H9 (cell line): ENCODE data around the gene EIF3D. TPM values are rescaled to one million over a fixed set of nuclear protein-coding genes. Genes with fewer than 3 reads are reported as not detected.

Experiments
- DNase-seq: peaks from one replicate; pipeline ENCODE4 v3.0.0-alpha.2; 2017
- H2AFZ ChIP-seq: one replicate; pipeline ENCODE4 v1.6.1; 2013; ENCODE audit warnings: mild to moderate bottlenecking, low read length, control low read depth, moderate library complexity
- H2AK5ac ChIP-seq: 2 replicates; pipeline ENCODE4 v1.6.1; 2013; ENCODE audit warnings: low read length, control low read depth, mixed read lengths; ENCODE audit not compliant: insufficient read length
- H2BK120ac ChIP-seq: one replicate; pipeline ENCODE4 v1.6.1; 2013; ENCODE audit warnings: low read depth, mild to moderate bottlenecking, low read length, control low read depth, inconsistent platforms; ENCODE audit not compliant: poor library complexity, severe bottlenecking
- H2BK12ac ChIP-seq: 2 replicates; pipeline ENCODE4 v1.6.1; 2013; ENCODE audit warnings: low read length, control low read depth, mixed read lengths, low read depth; ENCODE audit not compliant: insufficient read length
- H2BK15ac ChIP-seq: 2 replicates; pipeline ENCODE4 v1.6.1; 2013; ENCODE audit warnings: low read depth, low read length, control low read depth
- H2BK20ac ChIP-seq: one replicate; pipeline ENCODE4 v1.6.1; 2013; ENCODE audit warnings: low read depth, mild to moderate bottlenecking, low read length, control low read depth, inconsistent platforms; ENCODE audit not compliant: poor library complexity, severe bottlenecking
- H2BK5ac ChIP-seq: 2 replicates; pipeline ENCODE4 v1.6.1; 2013; ENCODE audit warnings: low read length, control low read depth, mixed read lengths; ENCODE audit not compliant: insufficient read length
- H3K14ac ChIP-seq: 2 replicates; pipeline ENCODE4 v1.6.1; 2013; ENCODE audit warnings: low read length, control low read depth; ENCODE audit not compliant: insufficient read depth
- H3K18ac ChIP-seq: 2 replicates; pipeline ENCODE4 v1.6.1; 2013; ENCODE audit warnings: low read depth, mild to moderate bottlenecking, mixed read lengths, low read length, control low read depth; ENCODE audit not compliant: insufficient read length
- H3K23ac ChIP-seq: 2 replicates; pipeline ENCODE4 v1.6.1; 2013; ENCODE audit warnings: low read length, control low read depth, mixed read lengths, low read depth; ENCODE audit not compliant: insufficient read length
- H3K23me2 ChIP-seq: 2 replicates; pipeline ENCODE4 v1.6.1; 2013; ENCODE audit warnings: low read depth, mild to moderate bottlenecking, mixed read lengths, low read length, control low read depth; ENCODE audit not compliant: insufficient read length, poor library complexity, severe bottlenecking
- H3K27ac ChIP-seq: 2 replicates; pipeline ENCODE4 v1.5.1; 2013; ENCODE audit warnings: low read length, control low read depth, mixed read lengths, low read depth; ENCODE audit not compliant: insufficient read length
- H3K27me3 ChIP-seq: 2 replicates; pipeline ENCODE4 v1.6.1; 2013; ENCODE audit warnings: low read length, control low read depth, inconsistent platforms; ENCODE audit not compliant: insufficient read depth
- H3K4ac ChIP-seq: 2 replicates; pipeline ENCODE4 v1.6.1; 2013; ENCODE audit warnings: low read depth, mild to moderate bottlenecking, control low read depth, inconsistent platforms, low read length, moderate library complexity
- H3K4me1 ChIP-seq: 2 replicates; pipeline ENCODE4 v1.6.1; 2013; ENCODE audit warnings: low read length, control low read depth, inconsistent platforms; ENCODE audit not compliant: insufficient read depth
- H3K4me2 ChIP-seq: 2 replicates; pipeline ENCODE4 v1.6.1; 2013; ENCODE audit warnings: low read length, control low read depth, mixed read lengths; ENCODE audit not compliant: insufficient read length, insufficient read depth
- H3K56ac ChIP-seq: 2 replicates; pipeline ENCODE4 v1.6.1; 2013; ENCODE audit warnings: low read depth, mild to moderate bottlenecking, mixed read lengths, low read length, control low read depth; ENCODE audit not compliant: insufficient read length
- H3K79me1 ChIP-seq: 2 replicates; pipeline ENCODE4 v1.6.1; 2013; ENCODE audit warnings: low read depth, mild to moderate bottlenecking, moderate library complexity, low read length, control low read depth, inconsistent platforms; ENCODE audit not compliant: insufficient read depth, poor library complexity, severe bottlenecking
- H3K79me2 ChIP-seq: 2 replicates; pipeline ENCODE4 v1.6.1; 2013; ENCODE audit warnings: low read length, control low read depth, inconsistent platforms; ENCODE audit not compliant: insufficient read depth
- H3K9ac ChIP-seq: 2 replicates; pipeline ENCODE4 v1.6.1; 2013; ENCODE audit warnings: low read length, control low read depth, mixed read lengths; ENCODE audit not compliant: insufficient read length; ENCODE audit errors: extremely low read depth
- H3K9me3 ChIP-seq: one replicate; pipeline ENCODE4 v1.6.1; 2013; ENCODE audit warnings: low read depth, low read length, inconsistent platforms; ENCODE audit not compliant: control insufficient read depth
- H3T11ph ChIP-seq: one replicate; pipeline ENCODE4 v1.6.1; 2013; ENCODE audit warnings: mild to moderate bottlenecking, low read length, control low read depth, inconsistent platforms
- H4K20me1 ChIP-seq: one replicate; pipeline ENCODE4 v1.6.1; 2013; ENCODE audit not compliant: control insufficient read depth, insufficient read length, insufficient read depth
- H4K5ac ChIP-seq: 2 replicates; pipeline ENCODE4 v1.6.1; 2013; ENCODE audit warnings: low read depth, mild to moderate bottlenecking, mixed read lengths, low read length, control low read depth; ENCODE audit not compliant: insufficient read length
- H4K8ac ChIP-seq: replicated peaks from 2 replicates; pipeline ENCODE4 v1.6.1; 2013; ENCODE audit warnings: low read length, control low read depth, mixed read lengths, low read depth; ENCODE audit not compliant: insufficient read length
- H4K91ac ChIP-seq: 2 replicates; pipeline ENCODE4 v1.6.1; 2013; ENCODE audit warnings: low read depth, mild to moderate bottlenecking, moderate library complexity, mixed read lengths, low read length, control low read depth; ENCODE audit not compliant: insufficient read length
- H3K27ac Mint-ChIP-seq, 3 experiments: 2 replicates in 2 of 3; 3 replicates in 1 of 3; pipeline ENCODE4 v1.8.0; 2020 to 2021; ENCODE audit warnings: mixed read lengths in 3 of 3, mild to moderate bottlenecking in 1 of 3, moderate library complexity in 1 of 3
- H3K27me3 Mint-ChIP-seq: 2 replicates; pipeline ENCODE4 v1.8.0; 2021; ENCODE audit warnings: low read depth, mild to moderate bottlenecking, moderate library complexity, mixed read lengths
- H3K36me3 Mint-ChIP-seq, 3 experiments: 2 replicates in 2 of 3; 3 replicates in 1 of 3; pipeline ENCODE4 v1.8.0; 2020 to 2021; ENCODE audit warnings: low read depth in 3 of 3, mixed read lengths in 3 of 3; ENCODE audit not compliant: insufficient read depth in 1 of 3
- H3K4me1 Mint-ChIP-seq, 2 experiments: 2 replicates each; pipeline ENCODE4 v1.8.0; 2020; ENCODE audit warnings: mixed read lengths in 2 of 2
- H3K4me3 Mint-ChIP-seq, 2 experiments: 2 replicates in 1 of 2; 3 replicates in 1 of 2; pipeline ENCODE4 v1.8.0; 2020 to 2021; ENCODE audit warnings: mild to moderate bottlenecking in 2 of 2, mixed read lengths in 2 of 2, moderate library complexity in 1 of 2
- H3K9me3 Mint-ChIP-seq, 2 experiments: 2 replicates in 1 of 2; 3 replicates in 1 of 2; pipeline ENCODE4 v1.8.0; 2020; ENCODE audit warnings: mild to moderate bottlenecking in 2 of 2, mixed read lengths in 2 of 2, moderate library complexity in 1 of 2
- WGBS: extraction: QIAGEN DNeasy Blood & Tissue Kit; methylation state at CpG from one replicate; pipeline ENCODE4 v1.1.7; 2013; ENCODE audit warnings: missing lambda C conversion rate, low lambda C conversion rate, mixed read lengths; ENCODE audit not compliant: insufficient read length; ENCODE audit errors: extremely low coverage; 5-methylcytosine and 5-hydroxymethylcytosine counted together
- total RNA-seq: library from RNA; stranded (reverse); gene quantifications from 2 replicates; pipeline ENCODE4 v1.2.1, GENCODE V29; 2021
- TF ChIP-seq, protein P1 (sequence below): fragments of 200-600 bp; sonication (generic); conservative IDR thresholded peaks from 3 replicates; pipeline ENCODE4 v1.8.0; 2021; ENCODE audit warnings: antibody characterized with exemption, mild to moderate bottlenecking

Gene EIF3D
- total RNA-seq, 1 experiment from 2014 or later, result 198 TPM

DNA sequence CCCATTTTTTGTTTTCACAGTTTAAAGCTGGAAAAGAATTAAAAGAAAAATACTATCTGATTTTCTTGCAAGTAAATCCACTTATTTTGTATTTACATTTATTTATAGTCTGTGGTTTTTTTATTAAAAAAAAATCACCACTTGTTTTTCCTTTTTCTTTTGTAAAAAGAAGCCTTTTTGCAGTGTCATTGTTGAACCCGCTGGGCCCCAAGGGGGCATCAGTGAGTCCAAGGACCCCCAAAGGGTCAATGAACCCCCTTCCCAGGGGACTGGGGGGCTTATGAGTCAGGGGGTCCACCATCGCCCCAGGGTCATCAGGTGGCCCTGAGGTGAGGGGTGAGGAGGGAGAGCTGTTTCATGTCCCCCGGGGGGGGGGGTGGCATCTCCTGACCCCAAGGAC lies 34.0 kb upstream of the EIF3D start:
- Histone ChIP-seq H2AFZ (no peak overlapping the region), H3K14ac (peak overlapping the region; percentile 12; the same call in 1 of the 2 replicates), H3K79me1 (no peaks in the 10 kb centered on the region), H4K8ac (no peak overlapping the region), H2BK20ac (no peak overlapping the region), H2BK12ac (no peak overlapping the region), H4K5ac (no peak overlapping the region), H3K18ac (no peak overlapping the region), H3K27ac (no peak overlapping the region), H3K23ac (no peak overlapping the region), H2BK5ac (no peak overlapping the region), H4K20me1 (no peaks in the 10 kb centered on the region), H3K27me3 (no peaks in the 10 kb centered on the region), H3K4me2 (no peak overlapping the region), H3K9ac (no peak overlapping the region), H2BK15ac (no peak overlapping the region), H3K4me1 (peaks cover 12% of the 10 kb centered on the region; the same call in 1 of the 2 replicates), H2BK120ac (no peak overlapping the region), H4K91ac (no peak overlapping the region), H3K79me2 (no peaks in the 10 kb centered on the region), H3K23me2 (no peaks in the 10 kb centered on the region), H3K4ac (no peak overlapping the region), H3K56ac (no peak overlapping the region), H2AK5ac (no peak overlapping the region), H3T11ph (no peak overlapping the region), H3K9me3 (no peaks in the 10 kb centered on the region)
- TF ChIP-seq, protein P1, sequence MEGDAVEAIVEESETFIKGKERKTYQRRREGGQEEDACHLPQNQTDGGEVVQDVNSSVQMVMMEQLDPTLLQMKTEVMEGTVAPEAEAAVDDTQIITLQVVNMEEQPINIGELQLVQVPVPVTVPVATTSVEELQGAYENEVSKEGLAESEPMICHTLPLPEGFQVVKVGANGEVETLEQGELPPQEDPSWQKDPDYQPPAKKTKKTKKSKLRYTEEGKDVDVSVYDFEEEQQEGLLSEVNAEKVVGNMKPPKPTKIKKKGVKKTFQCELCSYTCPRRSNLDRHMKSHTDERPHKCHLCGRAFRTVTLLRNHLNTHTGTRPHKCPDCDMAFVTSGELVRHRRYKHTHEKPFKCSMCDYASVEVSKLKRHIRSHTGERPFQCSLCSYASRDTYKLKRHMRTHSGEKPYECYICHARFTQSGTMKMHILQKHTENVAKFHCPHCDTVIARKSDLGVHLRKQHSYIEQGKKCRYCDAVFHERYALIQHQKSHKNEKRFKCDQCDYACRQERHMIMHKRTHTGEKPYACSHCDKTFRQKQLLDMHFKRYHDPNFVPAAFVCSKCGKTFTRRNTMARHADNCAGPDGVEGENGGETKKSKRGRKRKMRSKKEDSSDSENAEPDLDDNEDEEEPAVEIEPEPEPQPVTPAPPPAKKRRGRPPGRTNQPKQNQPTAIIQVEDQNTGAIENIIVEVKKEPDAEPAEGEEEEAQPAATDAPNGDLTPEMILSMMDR, result peak; percentile 54
- H3K36me3 Mint-ChIP-seq, result no peaks in the 10 kb centered on the region
- H3K27ac Mint-ChIP-seq, result peak overlapping the region in 1 of 3 experiments; percentile 76; a peak in 1 of 7 replicates
- WGBS, result no CpG with 5 or more reads among the region's 3 CpGs
- H3K4me1 Mint-ChIP-seq, result peaks cover 21 to 39% of the 10 kb centered on the region in 2 experiments
- H3K9me3 Mint-ChIP-seq, result no peaks in the 10 kb centered on the region
- H3K27me3 Mint-ChIP-seq, result peaks cover 13% of the 10 kb centered on the region
- no peak for DNase-seq
- H3K4me3 Mint-ChIP-seq, result peak overlapping the region in 1 of 2 experiments; percentile 23; a peak in 1 of 5 replicates
